GM21447 (cell line): ENCODE results near the gene KRTAP5-4.
"Not testable (repeated sequence)": the region's sequence is repeated elsewhere in the genome, so short reads cannot be mapped to it uniquely, and the experiment has no call there.

Source experiments
- ATAC-seq: cut with Tn5 transposase; IDR thresholded peaks from one replicate; pipeline ENCODE4 v1.9.1; 2021; ENCODE audit not compliant: unreplicated experiment

Gene KRTAP5-4

GRCh38 chr11:1653541-1654387 lies 31.8 kb upstream of the KRTAP5-4 start:
- ATAC-seq = no peak

DNA sequence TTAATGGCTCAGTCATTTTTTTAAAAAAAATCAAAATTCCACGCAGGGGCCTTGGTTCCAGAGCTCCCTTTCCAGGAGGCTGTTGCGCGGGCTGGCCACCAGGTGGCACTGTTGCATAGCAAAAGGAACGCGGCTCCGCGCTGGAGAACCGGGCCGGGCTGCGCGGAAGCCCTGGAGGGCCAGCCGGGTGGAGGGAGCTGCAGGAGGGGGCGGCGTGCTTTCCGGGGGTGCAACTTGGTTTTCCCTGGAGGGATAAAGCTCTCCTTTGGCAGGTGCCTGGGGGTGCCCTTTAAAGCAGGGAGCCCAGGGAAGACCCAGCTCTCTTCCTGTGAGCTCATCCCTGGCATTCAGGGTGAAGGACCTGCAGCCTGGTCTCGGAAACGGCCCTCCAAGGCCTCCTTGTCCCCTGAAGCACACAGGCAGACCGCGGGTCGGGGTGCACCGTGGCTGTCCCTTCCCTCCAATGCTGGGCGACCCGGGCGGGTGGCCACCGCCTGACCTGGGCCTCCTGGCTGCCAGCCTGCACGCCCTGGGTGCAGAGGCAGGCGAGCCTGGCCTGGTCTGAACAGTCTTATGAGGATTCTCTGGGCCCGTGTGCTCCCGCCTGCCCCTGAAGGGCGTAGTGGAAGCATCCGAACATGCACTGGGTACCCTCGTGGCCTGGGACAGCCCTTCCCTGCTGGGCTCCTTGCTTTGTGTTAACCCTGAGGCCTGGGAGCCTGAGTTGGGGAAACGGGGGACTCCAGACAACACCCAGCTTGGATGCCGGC lies 31.0 kb upstream of the KRTAP5-4 start:
- no peak for ATAC-seq

GRCh38 chr11:1652442-1652770 lies 30.5 kb upstream of the KRTAP5-4 start:
- ATAC-seq = no peak

- no peak for ATAC-seq
Observed at GRCh38 chr11:1652026-1652425, 30.1 kb upstream of the KRTAP5-4 start.

DNA sequence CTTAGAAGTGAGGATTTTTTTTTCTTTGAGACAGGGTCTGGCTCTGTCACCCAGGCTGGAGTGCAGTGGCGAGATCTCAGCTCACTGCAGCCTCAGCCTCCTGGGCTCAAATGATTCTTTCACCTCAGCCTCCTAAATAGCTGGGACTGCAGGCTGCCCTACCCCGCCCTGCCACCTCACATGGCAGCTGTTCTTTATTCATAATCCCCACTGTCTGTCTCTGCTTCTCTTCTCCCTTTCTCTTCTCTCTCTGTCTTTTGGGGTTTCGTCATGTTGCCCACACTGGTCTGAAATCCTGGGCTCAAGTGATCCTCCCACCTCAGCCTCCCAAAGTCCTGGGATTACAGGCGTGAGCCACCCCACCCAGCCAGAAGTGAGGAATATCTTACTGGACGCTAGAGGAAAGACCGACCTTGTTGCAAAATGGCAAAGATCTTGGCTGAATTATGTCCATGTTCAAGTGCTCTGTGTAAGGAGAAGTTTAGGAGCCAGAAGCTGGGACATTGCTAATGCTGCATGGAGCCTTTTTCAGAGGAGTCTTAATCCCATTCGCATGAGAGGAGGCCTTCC lies 29.6 kb upstream of the KRTAP5-4 start:
- ATAC-seq = no peak

DNA sequence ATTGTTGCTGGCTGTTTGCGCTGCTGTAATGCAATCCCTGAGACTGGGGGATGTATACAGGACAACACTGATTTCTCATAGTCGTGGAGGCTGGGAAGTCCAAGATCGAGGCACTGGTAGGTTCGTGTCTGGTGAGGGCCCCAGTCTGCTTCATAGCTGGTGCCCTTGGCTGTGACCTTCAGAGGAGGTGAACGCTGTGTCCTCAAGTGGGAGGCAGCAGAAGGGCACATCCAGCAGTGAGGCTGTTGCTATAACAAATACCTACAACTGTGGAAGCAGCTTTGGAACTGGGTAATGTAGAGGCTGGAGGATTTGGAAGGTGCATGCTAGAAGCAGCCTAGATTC lies 29.0 kb upstream of the KRTAP5-4 start:
- no peak for ATAC-seq

DNA sequence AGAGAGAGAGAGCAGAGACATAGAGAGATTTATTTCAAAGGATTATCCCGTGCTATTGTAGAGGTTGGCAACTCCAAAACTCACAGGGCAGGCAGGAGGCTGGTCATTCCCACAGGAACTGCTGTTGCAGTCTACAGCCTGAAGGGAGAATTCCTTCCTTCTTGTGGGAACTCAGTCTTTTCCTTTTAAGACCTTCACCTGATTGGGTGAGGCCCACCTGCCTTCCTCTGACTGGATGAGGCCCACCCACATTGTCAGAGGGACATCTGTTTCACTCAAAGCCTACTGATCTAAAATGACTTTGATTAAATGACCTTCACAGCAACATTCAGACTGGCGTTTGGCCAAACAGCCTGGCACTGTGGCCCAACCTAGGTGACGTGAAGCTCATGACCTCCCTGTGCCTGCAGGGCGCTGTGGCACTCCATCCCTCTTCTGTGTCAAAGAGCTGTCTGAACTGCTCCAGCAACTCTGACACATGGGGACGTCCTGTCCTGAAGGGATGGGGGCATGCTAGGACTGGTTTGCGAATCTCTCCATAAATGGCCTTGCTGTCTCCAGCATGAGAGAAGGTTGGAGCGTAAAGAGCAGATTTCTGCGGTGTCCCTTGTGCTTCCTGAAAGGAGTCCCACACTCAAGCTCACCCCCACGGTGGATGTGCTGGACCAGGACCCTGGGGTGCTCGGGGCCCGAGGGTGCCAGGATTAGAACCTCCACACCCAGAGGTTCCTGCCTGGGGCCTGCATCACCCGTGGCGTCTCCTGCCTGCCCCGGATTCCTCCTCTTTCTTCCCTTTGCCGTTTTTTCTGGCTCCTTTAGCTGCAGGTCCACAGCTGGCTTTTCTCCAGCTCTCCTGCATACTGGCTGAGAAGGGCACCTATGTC lies 28.3 kb upstream of the KRTAP5-4 start:
- ATAC-seq = no peak

- ATAC-seq = no peak
Observed at GRCh38 chr11:1648653-1649420, 26.9 kb upstream of the KRTAP5-4 start.

DNA sequence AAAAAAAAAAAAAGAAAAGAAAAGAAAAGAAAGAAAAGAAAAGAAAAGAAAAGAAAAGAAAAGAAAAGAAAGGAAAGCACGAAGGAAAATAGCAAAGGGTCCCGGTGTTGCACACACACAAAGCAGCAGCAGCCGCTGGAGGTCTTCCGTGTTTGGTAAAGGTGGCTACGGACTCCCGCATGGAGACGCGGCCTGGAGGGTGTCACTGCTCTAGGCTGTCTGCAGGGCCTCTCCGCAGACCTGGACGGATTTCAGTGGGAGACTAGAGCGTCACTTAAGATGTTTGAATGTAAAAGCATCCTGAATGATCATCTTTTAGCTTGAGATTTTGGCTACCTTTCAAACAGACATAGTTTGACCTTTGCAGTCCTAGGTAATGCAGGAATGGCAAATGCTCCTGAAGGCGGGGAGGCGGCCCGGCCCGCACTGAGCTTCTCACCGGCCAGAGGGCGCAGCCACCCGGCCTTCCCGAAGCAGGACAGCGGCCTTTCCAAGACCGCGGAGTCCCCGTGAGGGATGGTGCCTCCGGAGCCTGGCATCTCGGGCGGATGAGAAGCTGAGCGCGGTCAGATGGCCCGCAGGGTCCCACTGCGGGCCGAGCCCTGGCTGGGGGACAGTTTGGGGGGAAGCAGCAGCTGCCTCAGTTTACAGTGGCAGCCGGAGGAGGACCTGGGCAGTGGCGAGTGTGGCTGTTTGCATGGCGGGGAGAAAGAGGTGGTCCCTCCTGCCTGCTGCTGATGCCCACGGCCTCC lies 26.1 kb upstream of the KRTAP5-4 start:
- ATAC-seq = no peak

DNA sequence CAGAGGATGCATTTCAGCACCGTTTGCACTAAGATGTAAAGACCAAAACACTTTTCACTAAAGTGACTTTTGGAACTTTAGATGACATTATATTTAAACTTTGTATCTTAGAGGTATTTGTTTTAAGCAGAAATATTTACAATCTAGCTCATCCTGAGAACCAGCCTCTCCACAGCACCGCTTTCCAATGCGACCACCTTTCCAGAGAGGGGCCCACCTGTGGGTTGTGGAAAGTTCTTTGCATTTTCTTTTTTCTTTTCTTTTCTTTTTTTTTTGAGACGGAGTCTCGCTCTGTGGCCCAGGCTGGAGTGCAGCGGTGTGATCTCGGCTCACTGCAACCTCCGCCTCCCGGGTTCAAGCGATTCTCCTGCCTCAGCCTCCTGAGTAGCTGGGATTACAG lies 24.6 kb upstream of the KRTAP5-4 start:
- ATAC-seq = not testable (repeated sequence)

DNA sequence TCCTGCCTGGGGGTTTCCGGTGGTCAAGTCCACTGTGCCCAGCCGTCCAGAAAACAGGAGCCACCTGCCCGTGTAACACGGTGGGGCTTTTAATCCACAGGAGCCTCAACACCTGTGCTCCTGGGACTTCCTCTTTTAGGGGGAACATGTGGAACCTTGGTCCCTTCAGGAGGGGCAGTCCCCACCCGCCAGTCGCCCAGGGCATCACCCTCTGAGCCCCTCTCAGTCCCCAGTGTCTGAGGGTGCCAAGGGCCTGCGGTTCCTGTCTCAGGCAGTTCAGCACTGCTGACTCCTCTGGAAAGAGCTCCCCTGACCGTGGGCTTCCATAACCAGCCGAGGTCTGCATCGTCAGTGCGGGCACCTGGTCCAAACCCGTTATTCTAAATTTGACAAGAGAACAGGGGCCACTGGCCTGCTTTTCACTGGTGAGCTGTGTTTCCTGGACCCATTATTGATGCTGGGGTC lies 23.5 kb upstream of the KRTAP5-4 start:
- no peak for ATAC-seq

- ATAC-seq = no peak
Observed at GRCh38 chr11:1644601-1645356, 22.8 kb upstream of the KRTAP5-4 start.

- no peak for ATAC-seq
Observed at GRCh38 chr11:1643146-1643690, 21.3 kb upstream of the KRTAP5-4 start.

GRCh38 chr11:1642288-1643145 lies 20.6 kb upstream of the KRTAP5-4 start:
- ATAC-seq = no peak

- no peak for ATAC-seq
Observed at GRCh38 chr11:1641096-1641495, 19.2 kb upstream of the KRTAP5-4 start.

- no peak for ATAC-seq
Observed at GRCh38 chr11:1640076-1640946, 18.4 kb upstream of the KRTAP5-4 start.

DNA sequence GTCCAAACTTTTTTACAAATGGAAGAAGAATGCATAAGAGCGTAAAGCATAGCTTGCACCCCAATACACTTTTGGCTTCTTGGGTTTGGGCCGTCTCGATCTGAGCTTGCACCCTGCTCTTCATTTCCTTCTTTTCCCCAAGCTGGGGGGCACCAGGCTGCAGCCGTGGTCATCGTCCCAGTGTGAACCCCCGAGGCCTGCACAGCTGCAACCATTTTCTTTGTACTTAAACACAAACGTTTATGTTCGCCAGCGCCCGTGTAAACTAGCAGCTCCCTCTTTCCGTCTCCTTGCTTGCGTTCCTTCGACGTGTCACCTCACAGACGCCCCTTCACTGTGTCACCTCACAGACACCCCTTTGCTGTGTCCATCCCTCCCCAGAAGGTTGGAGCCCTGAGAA lies 17.7 kb upstream of the KRTAP5-4 start:
- ATAC-seq = no peak
